Left cardiac atrium (tissue), 4 donors: ENCODE measurements around the gene NDC1. TPM values are rescaled to one million over a fixed set of nuclear protein-coding genes. Genes with fewer than 3 reads are reported as not detected.

Experiments used
- ATAC-seq, 2 donors: fragments of 200-7000 bp; cut with Tn5 transposase; one replicate each; pipeline ENCODE4 v1.9.1; 2020; ENCODE audit warnings: mild to moderate bottlenecking in 2 of 2, moderate library complexity in 2 of 2
- DNase-seq: peaks from one replicate; pipeline ENCODE4 v3.0.0-alpha.2; 2020
- intact Hi-C, 2 donors: fragments of 100-400 bp; cut with DNase I; formaldehyde crosslinking; loops; one replicate each; pipeline versions ENCODE4 v1.14.1 to v1.15.1; 2022 to 2023
- total RNA-seq, 2 donors: library from RNA; stranded (reverse); fragmentation: NEBNext Ultra II Directional; extraction: Animal tissue kit (Norgen Biotek cat#: 25700); gene quantifications; one replicate each; pipeline ENCODE4 v1.2.1, GENCODE V29; 2021
- donor health status: DM: no; HTN: yes; CAD: no.
- donor health status: DM: no; HTN: yes; CAD: no; lungs with severe emphysema.
- donor health status: DM: yes; HTN: yes; CAD: no.
- donor health status: Dilated cardiomyopathy.

The NDC1 gene
- total RNA-seq, 2 donors from 2014 or later = 8.1 to 8.5 TPM

DNA sequence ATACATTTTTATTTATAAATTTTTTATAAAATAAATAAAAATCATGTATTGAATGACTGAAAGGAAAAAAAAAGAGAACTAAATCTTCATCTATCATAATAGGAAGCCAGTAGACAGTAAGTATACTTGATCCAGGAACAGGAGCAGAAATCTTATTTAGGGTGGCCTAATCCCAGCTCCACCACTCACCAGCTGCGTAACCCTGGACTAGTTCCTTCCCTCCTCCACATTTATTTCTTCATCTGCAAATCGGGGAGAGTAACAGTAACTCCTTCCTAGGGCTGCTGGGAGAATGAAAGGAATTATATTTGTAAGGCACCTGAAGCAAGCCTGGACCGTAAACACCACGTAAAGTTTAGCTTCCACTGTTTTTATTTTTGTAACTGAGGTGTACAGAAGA, 117.0 kb downstream of the NDC1 start:
- ATAC-seq = peak in 1 of 2 donors; percentile 52
- no peak for DNase-seq
- intact Hi-C loops = no loop called here

DNA sequence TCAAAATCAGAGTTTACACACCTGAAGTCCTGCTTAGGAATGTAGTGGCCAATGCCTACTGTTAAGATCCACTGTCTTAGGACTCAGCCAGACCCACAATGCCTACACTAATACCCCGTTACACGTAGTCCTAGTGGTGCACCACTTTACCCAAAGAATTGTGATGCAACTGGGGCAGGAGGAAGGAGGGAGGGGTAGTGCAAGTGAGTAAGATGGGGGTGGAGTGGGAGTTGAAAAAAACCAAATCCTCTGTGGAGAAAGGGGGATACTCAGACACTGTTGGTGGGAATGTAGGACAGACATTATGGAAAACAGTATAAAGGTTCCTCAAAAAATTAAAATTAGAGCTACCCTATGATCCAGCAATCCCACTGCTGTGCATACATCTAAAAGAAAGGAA, 118.6 kb downstream of the NDC1 start:
- intact Hi-C loops = no loop called here
- DNase-seq = no peak
- ATAC-seq = no peak

DNA sequence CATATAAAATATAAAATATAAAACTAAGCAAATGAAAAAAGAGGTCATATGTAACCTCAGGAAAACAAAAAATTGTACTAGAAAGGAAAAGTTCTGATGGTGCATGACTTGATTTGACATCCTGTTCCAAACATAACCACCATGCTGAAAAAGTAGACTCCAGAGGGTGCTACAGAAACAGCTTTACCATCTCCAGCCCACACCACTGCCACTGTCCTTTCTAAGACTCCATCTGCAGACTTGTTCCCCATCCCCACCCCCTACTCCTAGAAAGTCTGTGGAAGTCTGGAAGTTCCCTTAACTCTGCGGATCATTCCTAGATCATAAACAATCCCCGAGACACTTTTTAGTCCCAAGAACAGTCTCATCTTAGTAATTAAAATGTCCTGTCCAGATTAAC, 119.7 kb downstream of the NDC1 start:
- no peak for DNase-seq
- ATAC-seq = no peak
- intact Hi-C loops = no loop called here

- intact Hi-C loops = no loop called here
- ATAC-seq = no peak
- no peak for DNase-seq
Measured at GRCh38 chr1:53717025-53717804, 120.9 kb downstream of the NDC1 start.

DNA sequence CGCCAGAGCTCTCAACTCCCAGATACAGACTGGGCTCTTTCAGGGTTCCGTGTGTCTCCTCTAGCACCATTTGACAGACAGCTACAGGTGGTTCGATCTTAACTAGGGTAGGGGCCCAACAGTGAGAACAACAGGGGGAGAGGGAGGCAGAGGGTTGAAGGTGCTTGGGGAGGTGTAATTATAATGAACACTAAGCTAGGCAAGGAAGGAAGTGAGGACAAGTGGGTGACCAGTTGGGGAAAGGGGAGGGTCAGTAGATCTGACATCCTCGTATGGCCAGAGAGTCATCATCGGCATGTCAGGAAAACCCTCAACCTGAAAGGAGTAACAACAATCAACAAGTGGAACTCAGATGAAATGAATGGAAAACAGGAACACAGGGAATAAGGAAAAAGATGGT, 121.9 kb downstream of the NDC1 start:
- no peak for ATAC-seq
- no peak for DNase-seq

DNA sequence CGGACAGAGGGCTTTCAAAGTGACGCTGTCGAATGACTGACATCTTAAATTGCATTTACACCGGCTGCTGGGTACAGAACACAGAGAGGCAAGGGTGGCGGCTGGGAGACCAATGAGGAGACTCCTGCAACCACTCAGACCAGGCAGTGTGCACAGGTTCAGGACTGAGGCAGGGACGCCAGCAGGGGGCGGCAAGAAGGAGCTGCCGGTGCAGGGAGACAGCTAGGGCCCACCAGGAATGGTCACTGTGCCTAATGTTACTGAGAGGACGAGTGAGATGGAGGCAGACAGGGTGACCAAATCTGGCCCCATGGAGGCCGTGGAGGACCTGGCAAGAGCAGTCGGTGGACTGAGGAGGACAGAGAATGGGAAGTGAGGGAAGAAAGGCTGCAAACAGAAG, 122.6 kb downstream of the NDC1 start:
- intact Hi-C loops = no loop called here
- DNase-seq (no peak), ATAC-seq (peak in 1 of 2 donors; percentile 44)

More for the DNA sequence above, 121.9 kb downstream of the NDC1 start:
- intact Hi-C loops = no loop called here

Other genes starting within 250 kb of the NDC1 start
- gene GLIS1, start 99.1 kb downstream of the NDC1 start, total RNA-seq = under 1 TPM; 0.37 to 0.44 TPM
- gene YIPF1, start 51.5 kb upstream of the NDC1 start, total RNA-seq = 10 to 100 TPM; 12.9 to 15.2 TPM
- not detected for gene DIO1, start 55.9 kb upstream of the NDC1 start, total RNA-seq
- 10 to 100 TPM; 15.1 to 16.6 TPM for gene IFT25, start 107.4 kb upstream of the NDC1 start, total RNA-seq
- 10 to 100 TPM; 13.5 to 17.9 TPM for gene LRRC42, start 108.1 kb upstream of the NDC1 start, total RNA-seq
- gene LDLRAD1, start 179.9 kb upstream of the NDC1 start, total RNA-seq = not detected
- 100 to 1,000 TPM; 324 to 335 TPM for gene TMEM59, start 214.9 kb upstream of the NDC1 start, total RNA-seq
- gene TCEANC2, start 215.3 kb upstream of the NDC1 start, total RNA-seq = 1 to 10 TPM; 2.6 to 5.3 TPM